HS-5 (cell line): Measurements from ENCODE around the gene PLEKHM3.

Experiments used
- DNase-seq: peaks from one replicate; pipeline ENCODE4 v3.0.0-alpha.2; 2012; ENCODE audit warnings: low read depth

Gene PLEKHM3

DNA sequence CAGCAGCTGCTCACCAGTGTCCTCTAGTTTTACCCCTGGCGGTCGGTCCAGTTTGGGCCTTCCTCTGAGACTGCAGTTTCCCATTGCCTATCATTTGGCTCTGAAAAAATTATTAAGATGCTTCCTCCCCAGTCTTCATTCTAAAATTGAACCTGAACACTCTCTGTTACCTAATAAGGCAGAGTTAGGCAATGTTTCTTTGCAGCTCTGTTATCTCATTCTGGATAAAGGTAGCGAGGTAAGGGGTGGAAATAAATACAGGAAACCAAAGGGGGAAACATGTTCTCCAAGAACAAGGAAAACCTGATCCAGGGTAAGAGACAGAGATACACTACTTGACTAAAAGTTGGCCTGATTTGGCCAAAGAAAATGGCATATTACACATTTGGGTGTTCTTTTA lies 164.6 kb downstream of the PLEKHM3 start:
- no peak for DNase-seq

DNA sequence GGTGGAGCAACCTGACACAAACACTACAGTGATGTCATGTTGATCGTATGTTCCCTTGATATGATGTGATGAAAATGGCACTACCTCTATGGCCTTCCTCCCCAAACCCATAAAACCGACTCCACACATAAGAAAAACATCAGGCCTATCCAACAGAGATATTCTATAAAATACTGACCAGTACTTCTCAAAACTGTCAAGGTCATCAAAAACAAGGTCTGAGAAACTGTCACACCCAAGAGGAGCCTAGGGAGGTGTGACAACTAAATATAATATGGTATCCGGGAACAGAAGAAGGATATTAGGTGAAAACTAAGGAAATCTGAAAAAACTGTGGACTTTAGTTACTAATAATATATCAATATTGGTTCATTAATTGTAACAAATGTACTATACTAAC lies 169.7 kb downstream of the PLEKHM3 start:
- no peak for DNase-seq

DNA sequence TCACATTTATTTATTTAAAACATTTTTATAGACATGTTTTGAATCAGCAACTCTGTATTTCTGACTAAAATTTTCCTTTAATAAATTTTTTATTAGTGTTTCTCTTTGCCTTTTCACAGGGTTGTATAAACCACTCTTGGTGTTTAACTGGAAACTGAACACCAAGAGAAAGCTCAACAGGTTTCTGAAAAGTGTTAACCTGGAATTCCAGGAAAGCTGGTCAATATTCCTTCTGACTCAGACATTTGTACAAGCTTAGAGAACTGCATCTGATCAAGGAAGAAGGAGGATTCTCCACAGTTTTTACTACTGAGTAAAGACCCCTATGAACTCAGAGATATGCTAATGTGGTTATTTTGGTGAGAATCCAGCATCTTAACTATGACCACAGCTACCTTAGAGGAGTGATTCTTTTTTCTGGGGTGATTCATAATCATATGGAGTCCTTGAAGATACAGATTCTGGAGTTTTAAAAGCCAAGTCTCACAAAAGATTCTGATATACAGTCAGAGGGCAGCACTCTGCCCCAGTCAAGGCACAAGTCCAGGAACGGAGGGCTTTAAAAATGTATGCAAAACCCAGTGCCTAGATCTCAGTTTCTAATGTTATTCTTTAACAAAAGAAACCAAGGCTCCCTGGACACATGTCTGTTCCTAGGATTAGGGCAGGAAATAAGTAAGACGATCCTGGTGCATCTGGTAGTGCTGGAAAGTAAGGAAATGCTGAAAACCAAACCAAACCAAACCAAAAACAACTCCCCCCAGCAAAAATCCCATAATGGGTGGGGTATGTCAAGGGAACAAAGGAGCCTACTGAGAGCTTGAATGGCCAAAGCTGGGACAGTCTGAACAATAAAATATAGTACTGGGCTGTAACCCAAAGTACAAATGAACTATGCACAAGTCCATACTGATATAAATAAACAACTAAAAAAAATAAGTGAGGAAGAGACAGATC lies 170.6 kb downstream of the PLEKHM3 start:
- peak; percentile 79 for DNase-seq

DNA sequence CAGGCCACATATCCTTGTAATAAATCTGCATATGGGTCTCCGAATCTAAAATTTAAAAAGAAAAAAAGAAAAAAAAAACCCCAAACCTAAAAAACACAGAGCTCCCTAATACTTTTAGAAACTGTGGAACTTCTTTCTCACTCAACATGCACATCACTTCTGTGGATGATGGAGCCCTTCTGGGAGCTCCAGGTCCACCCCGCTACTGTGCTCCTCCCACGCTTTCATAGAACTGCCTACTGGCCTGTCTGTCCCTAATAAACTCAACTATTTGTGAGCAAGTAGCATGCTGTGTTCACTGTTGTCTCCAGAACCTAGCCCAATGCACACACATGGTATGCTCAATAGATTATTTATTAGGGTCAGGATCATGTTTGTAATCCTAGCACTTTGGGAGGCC lies 172.5 kb downstream of the PLEKHM3 start:
- no peak for DNase-seq

DNA sequence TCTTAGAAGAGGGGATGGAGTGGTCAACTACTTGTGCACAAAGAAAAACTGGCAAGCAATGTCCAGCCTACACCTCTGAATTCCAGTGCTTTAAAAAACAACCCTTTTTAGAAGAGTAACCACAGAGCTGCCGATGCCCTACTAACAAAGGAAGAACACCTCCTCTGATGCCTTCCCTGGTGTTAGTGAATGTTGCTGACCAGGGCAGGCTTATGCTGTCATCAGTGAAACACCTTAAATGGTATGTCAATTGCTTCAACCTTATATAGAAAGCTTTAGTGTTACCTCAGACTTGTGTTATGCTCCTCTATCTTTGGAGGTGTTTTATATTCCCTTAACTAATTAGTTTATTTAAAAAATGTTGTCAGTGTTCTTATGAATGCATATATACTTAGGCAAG lies 175.9 kb downstream of the PLEKHM3 start:
- no peak for DNase-seq

DNA sequence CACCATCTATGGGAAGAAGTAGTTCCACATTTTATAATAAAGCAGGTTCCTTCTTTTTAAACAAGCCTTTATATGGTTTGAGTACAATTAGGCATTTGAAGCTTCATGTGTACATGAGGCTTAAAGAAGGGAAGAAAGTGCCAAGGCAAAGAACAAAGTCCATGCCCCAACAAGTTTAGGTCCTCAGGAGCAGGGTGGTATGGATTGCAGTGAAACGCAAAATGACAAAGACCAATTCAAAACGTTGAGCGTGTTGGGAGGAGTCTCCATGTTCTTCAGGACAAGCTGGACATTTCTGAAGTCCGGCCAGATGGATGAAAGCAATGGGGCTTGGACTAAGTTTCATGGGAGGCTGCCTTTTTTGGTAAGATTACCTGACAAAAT lies 176.8 kb downstream of the PLEKHM3 start:
- no peak for DNase-seq

DNA sequence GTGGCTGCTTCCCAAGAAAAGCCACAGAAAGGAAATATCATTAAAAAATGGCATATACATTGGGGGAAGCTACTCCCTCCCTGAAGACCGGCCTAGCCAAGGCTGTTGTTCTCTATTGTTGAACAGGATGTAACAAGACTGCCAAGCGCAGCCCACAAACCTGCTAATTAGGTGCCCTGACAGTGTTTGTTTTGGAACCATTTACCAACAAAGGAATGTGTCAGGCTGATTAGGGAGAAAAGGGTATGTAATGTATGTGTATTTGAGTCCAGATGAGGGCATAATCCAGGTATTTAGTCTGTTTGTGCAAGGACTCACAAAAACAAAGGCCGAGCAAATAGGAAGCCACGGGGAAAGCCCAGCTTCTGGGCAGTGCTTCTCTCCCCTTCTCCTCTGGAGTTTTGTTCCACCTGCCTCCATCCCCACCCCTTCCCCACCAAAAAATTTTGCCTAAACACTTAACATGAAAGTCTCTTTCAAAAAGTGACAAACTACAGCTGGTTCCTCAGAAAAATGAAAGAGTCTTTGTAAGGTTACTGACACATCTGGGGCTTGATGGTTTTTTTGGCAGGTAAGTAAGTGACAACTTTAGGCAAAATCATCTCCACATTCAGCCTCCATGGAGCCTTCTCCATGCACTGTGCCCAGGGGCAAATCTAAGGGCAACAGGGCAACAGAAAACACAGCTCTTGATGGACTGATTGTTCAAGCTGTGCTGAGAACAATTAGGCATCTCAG lies 177.4 kb downstream of the PLEKHM3 start:
- DNase-seq, result no peak

DNA sequence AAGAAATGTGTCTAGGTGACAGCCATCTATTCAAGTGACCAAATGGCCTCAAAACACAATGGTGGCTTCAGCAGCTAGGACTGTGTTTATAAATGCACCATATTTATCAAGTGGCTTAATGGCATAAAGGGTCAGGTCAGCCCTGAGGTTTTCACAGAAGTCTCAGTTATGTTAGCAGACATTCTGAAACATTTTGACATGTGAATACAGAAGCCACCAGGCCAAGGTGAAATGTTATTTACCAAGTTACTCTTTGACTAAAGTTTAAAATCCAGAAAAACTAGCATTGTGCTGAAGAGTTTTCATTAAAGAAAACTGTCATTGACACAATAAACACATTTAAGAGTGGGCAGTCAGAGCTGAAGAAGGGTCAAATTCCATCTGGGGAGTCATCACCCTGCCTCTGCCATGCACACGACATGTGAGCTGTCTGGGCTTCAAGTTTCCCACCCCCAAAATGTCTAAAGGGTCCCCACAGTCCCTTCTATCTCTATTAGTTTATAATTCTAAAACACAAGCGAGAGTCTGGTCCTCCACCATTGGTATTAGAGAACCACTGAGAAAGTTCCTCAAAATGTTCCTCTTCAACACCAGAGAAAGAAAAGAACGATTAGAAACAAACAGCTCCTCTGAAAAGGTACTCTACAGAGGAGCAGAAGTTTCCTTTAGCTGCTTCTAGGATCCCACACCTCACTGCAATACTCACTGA lies 178.1 kb downstream of the PLEKHM3 start:
- no peak for DNase-seq

DNA sequence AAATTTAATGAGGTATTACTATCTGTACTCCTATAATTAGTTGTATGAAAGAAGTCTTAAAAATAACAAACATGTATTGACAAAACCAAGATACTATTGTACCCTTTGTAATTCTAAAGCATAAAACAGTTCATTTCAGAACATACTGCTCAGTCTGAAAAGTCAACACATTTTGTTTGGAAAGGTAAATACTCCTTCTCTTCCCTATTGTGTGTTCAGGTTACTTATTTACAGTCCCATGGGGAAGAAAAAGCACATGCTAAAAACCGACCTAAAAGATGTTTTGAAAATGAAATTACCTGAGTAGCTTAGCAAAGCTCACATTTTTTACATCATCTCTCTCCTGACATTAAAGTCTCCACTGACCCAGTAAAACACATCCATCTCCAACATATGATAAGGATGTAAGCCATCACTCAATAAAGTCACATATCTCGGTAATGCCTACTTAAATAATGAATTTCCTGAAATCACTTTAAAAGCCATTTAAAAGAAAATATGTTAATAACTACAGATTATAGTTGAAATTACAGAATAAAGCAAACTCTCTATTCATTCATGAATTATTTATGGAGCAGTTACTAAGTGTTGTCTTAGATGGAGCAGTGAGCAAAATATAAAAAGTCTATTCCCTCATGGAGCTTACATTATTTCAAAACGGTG lies 180.0 kb downstream of the PLEKHM3 start:
- DNase-seq, result no peak

DNA sequence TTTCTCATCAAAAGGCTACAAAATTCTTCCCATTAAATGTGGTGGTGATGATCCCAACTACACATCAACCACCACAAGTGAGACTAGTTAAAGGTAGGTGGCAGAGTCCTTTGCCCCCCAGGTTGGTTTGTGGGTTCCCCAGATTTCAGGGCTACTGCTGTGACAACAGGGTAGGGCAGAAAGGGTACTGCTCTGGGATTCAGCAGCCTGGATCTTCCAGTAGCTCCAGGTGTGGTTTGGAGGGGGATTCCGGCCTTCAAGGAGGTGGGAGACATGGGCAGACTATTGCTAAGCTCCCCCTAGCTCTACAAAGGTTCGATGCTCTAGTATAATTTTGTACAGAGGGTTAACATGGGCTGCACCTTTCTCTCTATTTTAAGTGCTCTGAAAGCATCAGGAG lies 180.7 kb downstream of the PLEKHM3 start:
- no peak for DNase-seq

DNA sequence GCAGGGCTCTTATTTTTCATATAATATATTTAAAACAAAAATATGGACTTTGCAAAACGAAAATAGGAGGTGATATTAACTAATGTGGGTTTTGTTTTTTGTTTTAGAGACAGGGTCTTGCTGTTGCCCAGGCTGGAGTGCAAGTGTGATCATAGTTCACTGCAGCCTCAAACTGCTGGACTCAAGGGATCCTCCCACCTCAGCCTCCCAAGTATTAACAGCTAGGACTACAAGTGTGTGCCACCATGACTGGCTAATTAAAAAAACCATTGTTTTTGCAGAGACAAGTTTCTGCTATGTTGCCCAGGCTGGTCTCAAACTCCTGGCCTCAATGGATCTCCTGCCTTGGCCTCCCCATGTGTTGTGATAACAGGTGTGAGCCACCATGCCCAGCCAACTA lies 185.2 kb downstream of the PLEKHM3 start:
- no peak for DNase-seq

DNA sequence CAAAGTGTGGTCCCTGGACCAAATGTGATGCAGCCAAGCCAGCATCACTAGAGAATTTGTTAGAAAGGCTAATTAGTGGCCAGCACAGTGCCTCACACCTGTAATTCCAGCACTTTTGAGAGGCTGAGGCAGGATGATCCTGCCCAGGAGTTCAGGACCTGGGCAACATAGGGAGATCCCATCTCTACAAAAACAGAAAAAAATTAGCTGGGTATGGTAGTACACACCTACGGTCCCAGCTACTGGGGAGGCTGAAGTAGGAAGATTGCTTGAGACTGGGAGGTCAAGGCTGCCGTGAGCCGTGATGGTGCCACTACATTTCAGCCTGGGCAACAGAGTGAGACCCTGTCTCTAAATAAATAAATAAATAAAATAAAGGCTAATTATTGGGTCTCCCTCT lies 185.8 kb downstream of the PLEKHM3 start:
- no peak for DNase-seq

DNA sequence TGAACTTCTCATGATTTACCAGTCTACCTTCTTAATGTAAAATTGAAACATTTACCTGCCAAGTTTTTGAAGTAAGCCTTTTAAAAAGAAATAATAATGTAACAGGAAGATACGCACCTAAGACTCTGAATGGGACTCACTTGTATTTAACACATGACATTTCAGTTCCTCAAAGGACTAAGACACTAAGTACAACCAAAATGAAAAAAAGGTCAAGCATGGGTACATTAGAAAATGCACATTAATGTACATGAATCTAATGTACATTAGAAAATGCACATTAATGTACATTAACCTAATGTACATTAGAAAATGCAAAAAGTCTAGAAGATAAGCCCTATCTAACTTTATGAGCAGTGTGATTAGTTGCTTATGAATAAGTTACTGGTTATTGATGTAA lies 186.3 kb downstream of the PLEKHM3 start:
- no peak for DNase-seq

DNA sequence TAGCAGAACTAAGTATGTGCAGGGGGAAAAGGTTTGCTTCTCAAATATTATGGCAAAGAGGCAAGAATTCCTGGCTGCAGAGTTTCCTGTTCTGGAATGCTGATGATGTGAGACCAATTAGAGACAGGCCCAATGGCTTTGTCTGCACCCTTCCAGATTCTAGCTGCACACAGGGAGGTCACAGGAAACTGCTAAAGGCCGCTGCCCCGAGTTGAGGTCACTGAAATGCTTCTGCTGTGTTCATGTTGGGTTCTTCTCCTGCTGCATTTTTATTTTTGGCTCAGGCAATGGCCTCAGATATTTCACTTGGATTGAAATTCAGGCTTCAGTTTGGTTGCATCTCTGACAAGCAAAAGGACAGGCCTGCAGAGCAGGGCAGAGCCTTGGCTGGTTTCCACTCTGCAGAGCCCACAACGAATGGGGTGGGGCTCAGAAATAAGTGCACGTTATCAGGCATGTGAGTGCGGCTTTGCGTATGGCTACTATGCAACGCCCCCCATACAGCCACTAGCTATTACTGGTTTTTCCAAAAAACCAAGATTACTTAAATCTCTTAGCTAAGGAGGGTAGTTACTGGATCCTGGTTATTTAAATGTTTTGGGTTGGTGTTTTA lies 188.7 kb downstream of the PLEKHM3 start:
- no peak for DNase-seq

DNA sequence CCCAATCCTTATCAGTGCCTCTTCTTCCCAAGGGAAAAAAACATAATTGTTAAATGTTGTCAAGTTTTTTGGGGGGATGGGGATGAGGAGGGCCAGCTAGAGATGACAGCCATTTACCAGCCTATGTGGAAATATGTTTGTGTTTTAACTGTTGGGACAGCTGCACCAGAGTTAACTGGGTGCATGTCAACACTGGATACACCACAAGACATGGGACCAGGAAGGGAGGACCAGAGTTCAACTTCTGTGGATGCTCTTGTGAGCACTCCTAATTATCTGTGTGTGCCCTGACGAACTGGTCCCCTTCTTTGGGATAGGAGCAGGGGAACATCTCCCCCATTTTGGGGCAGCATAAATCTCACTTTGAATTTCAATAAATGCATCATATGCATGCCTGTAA lies 189.5 kb downstream of the PLEKHM3 start:
- no peak for DNase-seq

DNA sequence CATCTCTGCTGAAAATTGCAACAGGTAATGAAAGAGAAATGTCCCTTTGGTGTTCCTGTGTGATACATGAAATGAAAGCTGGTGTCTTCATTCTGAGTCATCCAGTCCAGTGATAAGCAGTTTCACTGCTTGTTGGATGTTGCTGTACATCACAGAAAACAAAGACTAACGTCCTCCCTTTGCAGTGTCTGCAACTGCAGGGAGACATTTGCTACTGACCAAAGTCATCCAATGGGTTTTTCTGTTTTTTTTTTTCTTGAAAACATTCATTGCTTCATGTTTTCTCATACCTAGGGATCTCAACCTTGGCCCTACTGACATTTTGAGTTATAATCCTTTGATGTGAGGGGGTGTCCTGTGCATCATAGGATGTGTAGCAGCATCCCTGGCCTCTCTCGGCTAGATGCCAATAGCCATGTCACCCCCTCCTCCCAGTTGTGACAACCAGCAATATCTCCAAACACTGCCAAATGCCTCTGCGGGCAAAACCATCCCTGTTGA lies 192.0 kb downstream of the PLEKHM3 start:
- no peak for DNase-seq

DNA sequence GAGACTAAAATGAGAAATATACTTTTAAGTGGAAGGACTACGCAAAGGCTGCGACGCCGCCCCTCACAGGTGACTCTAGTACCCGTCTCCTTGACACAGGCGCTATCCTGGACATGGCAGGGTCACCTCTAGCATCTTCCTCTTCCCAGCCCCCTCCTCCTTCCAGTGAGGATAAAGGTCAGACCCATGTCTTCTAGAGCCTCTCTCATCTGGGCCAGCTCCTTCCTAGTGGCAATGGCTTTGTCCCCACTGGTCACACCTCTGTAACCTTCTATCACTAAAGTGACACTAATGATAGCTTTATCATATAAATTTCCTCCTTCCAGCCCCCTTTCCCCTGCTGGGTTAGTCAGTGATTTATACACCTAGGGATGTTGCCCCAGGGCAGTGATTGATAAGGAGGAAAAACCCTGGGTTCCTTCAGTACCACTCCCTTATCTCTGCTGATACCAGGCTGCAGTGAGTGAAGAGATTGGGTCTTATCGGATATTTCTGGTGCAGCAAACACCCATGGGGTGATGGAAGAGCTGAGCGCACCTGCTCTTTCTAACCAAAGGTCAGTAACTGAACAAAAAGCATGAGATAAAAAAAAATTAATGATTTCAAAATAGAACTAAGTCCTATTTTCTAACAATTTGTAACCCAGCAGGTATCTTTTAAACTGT lies 193.6 kb downstream of the PLEKHM3 start:
- DNase-seq, result no peak

DNA sequence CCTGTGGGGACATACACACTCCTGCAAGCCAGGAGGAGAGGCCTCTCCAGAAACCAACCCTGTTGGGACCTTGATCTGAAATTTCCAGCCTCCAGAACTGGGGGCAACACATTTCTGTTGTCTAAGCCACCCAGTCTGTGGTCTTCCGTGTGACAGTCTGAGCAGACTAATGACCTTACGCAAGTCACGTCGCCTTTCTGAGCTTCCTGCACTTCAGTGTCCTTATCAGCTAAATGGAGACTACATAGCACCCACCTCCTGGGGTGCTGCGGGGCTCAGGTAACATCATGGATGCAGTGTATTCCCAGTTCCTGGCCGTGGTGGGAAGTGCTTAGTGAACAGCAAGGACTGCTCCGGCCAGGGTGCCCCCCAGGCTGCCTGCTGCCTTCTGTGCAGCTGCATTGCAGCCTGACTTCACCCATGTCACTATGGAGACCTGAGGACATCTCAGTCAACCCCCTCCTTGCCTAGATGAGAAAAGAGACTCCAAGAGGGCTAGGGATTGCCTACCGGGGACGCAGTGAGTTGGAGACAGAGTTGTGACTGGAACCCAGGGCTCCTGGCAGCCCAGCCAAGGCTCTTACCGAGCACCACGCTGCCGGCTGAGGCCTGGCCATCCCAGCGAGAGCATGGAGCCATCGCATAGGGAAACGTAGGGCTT lies 194.4 kb downstream of the PLEKHM3 start:
- no peak for DNase-seq

DNA sequence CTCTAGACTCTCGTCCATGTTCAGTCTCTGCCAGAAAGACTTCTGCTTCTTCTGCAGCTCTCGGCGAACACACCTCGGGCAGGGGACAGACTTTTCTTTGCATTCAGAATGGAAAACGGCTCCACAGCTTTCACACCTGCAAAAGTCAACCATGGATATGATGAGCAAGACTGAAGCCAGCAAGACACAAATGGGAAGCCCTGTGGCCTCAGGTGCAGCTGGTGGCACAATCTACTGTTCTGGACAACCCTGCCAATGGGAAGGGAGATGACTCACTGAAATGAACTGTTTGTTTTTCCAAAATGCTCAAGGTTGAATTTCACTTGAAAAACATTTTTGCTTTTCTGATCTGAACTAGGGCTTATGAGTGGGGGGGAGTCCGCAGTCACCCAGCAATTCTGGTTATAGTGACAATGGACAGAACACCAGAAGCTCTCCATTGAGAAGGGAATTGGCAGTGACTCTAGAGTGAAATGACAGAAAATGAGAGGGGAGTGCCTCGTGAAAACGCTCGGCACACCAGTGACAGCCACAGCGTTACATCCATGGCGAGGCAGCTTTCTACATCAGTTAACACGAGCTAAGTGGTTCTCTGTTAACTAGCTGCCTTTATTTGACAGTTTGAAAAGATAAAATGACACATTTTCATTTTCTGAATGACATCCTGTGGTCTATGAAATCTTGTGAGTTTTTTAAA lies 196.8 kb downstream of the PLEKHM3 start:
- DNase-seq, result no peak

DNA sequence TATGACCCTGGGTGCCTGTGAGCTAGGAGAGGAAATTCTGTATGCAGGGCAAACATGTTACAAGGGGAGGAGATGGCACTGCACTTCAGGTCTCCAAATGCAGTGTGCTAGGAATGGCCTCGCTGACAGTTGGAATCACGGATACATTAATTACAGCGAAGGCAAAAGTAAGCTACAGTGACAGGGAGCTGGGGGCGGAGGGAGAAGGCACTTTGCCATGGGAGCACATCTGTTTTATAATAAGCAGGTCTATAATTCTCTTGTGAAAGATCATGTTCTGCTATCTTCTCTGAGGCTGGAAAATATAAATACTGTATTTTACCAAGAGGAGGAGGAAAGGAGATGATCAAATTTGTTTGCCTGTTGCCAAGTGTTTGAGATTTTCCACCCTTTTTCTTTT lies 199.3 kb downstream of the PLEKHM3 start:
- DNase-seq, result no peak
